ENCODE data around the gene ZNF567.

DNA sequence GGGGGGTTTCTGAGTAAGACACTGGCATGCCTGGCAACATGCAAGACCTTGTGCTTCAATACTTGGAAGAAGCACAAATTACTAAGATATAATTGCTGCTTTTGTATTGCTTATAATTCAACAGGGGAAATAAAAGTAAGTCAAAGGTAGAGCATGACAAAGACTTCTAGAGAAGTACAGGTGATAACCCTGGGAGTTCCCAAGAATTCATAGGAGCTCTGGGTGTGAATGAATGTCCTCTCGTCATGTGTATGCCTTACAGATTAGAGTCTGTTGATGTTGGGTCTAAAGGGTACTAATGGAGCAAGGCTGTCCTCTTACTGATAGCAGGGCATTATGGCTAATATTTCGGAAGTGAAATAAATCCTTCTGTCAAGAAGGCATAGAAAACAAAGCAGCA is 13.2 kb upstream of the ZNF567 start:
- TF ChIP-seq, protein P1, sequence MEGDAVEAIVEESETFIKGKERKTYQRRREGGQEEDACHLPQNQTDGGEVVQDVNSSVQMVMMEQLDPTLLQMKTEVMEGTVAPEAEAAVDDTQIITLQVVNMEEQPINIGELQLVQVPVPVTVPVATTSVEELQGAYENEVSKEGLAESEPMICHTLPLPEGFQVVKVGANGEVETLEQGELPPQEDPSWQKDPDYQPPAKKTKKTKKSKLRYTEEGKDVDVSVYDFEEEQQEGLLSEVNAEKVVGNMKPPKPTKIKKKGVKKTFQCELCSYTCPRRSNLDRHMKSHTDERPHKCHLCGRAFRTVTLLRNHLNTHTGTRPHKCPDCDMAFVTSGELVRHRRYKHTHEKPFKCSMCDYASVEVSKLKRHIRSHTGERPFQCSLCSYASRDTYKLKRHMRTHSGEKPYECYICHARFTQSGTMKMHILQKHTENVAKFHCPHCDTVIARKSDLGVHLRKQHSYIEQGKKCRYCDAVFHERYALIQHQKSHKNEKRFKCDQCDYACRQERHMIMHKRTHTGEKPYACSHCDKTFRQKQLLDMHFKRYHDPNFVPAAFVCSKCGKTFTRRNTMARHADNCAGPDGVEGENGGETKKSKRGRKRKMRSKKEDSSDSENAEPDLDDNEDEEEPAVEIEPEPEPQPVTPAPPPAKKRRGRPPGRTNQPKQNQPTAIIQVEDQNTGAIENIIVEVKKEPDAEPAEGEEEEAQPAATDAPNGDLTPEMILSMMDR (conservative IDR thresholded peaks at IDR 0.05; ENCODE audit: low read length), result no peak
- no peak for TF ChIP-seq EZH2phosphoT487 (IDR thresholded peaks at IDR 0.05; ENCODE audit: borderline replicate concordance, low read depth, low read length)
